Endometrial microvascular endothelial cells (primary cell): Measurements from ENCODE around the gene CTBP2. TPM values are rescaled to one million over a fixed set of nuclear protein-coding genes. Genes with fewer than 3 reads are reported as not detected.

Experiments used
- in situ Hi-C: cut with HindIII; loops from 2 replicates; pipeline ENCODE4 v1.10.0; 2017; ENCODE audit warnings: low sequenced_read_pairs, low pct_unique_long_range_greater_than_20kb; ENCODE audit errors: inconsistent ontology term
- total RNA-seq: library from RNA; depleted of rRNA; stranded (reverse); fragments of >200 nt; gene quantifications from one replicate; pipeline ENCODE4 v1.2.3, GENCODE V29; 2015; ENCODE audit errors: inconsistent ontology term

Gene CTBP2
- total RNA-seq, 1 donor from 2014 or later, result 89.9 TPM

DNA sequence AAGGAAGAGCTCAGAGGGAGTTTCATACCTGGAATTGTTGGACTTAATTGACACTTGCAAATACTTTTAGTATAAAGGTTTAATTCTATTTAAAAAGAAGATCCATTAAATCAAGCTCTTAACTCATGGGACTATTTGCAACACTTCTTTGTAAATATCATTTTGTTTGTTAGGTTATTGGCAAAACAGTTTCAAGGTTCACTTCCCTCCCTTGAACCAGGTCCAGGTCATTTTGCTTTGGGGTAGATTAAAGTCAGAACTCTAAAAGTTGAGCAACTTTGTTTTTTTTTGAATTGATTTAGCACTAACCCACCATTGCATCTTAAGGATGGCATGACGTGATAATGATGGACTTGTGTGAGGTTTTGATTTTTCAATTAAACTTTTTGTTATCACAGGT lies 172.6 kb downstream of the CTBP2 start:
- in situ Hi-C loops, result no loop called here

DNA sequence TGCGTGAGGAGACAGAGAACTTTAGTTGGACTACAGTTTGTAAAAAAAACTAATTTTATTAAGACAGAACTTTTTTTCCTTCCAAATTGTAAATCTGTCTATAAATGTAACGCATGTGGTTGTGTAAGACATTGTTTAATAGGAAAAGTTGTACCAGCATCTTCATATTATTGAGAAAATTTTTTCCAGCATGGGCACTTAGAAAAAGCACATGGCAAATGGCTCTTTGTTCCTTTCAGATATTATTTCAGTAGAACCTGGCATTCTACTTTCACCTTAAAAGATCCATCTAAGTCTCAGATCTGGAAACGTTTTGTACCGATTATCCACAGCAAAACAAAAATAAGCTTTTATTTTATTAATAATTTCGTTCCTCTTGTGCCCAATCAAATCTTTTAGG lies 175.2 kb downstream of the CTBP2 start:
- in situ Hi-C loops, result no loop called here

DNA sequence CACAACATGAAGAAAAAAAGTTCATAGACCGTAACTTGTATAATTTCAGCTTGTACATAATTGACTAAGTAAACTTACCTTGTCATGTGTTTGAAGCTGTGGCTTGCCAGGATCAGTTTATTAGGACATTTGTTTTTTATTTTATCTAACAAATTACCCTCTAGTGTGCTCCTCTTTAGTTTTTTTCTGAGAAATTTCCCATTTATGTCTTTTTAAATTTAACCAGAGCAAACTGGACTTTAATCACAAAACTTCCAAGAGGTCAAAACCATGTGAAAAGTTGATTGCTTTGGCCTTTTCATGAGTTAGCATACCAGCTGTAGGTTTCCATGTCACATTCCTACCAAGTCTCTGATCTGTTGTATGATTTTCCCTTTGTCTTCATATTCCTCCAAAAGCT lies 176.0 kb downstream of the CTBP2 start:
- in situ Hi-C loops, result no loop called here

DNA sequence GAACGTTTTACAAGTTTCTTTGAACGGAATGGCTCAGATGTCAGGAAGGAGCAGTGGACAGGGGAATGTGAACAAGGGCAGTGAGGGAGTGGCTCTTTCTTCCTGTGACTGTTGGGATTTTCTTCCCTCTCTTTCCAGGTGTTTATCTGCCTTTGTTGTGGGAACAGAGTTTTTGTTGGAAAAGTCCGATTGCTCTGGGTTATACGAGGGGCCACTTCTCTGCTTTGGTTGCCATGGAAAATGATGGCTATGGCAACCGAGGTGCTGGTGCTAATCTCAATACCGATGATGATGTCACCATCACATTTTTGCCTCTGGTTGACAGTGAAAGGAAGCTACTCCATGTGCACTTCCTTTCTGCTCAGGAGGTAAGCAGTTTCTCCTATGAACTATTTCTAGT lies 177.0 kb downstream of the CTBP2 start:
- in situ Hi-C loops, result no loop called here

DNA sequence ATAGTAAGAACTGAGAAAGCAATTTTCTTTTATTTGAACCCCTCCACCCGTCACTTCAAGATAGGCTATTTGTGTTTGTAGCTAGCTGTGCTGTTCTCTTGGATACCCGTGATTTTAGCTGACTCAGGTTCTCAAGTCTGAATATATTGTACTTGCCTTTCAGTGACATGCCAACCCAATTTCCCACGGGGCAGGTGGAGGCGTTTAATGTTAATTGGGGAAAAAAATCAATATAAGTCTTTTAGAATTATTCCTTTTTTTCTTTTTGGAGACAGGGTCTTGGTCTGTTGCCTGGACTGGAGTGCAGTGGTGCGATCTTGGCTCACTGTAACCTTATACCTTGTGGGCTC lies 182.0 kb downstream of the CTBP2 start:
- in situ Hi-C loops, result no loop called here

DNA sequence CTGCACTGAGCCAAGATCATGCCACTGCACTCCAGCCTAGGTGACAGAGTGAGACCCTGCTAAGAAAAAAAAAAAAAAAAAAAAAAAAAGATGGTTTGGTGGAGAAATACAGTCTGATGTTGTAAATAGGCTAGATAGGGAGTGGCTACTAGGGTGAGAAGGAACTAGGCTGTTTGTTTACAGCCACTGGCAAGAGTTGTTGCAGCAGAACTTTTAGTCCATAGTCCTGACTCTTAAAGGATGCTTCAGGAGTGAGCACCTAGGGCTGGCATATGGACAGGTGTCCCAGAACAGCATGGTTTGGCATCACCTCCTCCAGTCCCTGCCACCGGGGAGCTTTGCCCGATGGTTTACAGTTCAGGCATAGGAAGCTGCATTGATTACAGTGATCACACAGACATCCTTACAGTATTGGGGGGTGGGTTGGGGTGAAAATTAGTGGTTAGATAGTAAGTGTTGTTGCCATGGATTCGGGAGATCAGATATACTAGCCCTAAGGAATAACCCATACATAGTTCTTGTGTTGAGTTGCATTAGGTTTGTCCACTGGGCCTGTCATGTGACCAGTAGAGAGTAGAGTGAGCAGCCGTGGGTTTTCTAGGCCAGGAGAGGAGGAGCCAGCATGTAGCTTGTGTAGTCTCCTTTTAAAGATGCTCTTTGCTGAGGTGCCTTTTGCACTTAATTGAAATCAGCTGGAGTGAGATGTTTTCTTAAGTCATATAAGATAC lies 182.6 kb downstream of the CTBP2 start:
- in situ Hi-C loops, result no loop called here

DNA sequence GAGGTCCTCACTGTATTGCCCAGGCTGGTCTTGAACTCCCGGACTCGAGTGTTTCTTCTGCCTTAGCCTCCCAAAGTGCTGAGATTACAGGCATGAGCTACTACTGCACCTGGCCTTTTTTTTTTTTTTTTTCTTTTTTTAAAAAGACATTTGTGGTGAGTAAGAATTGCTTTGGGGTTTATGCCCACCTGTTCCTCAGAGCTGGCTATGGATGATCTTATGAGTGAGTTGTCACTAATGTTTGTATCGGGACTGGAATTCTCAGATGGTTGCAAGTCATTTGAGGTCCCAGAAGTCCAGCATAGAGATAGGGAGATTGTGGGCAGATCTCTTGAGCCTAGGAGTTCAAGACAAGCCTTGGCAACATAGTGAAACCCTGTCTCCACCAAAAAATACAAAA lies 183.2 kb downstream of the CTBP2 start:
- in situ Hi-C loops, result no loop called here

DNA sequence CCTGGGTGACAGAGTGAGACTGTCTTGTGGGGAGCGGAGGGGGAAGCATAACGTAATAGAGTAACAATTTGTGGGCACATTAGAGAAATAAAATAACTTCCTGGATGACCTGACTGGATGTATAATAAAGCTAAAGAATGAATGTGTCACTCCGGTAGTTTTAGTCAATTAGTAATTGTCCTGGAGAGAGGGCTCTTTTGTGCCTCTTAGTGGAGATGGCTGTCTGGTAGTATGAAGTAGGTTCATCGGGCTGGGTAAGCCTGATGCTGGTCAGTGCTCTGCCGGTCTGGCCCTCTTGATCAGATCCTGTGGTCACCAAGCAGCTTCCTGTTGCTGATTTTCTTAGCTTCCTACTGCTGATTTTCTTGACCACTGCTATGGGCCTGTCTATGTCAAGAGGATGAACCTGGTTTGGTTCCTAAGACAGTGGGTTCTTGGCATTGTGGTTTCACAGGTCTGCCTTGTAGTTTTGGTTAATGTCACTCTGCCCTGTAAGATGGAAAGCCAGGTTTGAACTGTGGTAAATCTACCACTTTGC lies 184.3 kb downstream of the CTBP2 start:
- in situ Hi-C loops, result no loop called here

DNA sequence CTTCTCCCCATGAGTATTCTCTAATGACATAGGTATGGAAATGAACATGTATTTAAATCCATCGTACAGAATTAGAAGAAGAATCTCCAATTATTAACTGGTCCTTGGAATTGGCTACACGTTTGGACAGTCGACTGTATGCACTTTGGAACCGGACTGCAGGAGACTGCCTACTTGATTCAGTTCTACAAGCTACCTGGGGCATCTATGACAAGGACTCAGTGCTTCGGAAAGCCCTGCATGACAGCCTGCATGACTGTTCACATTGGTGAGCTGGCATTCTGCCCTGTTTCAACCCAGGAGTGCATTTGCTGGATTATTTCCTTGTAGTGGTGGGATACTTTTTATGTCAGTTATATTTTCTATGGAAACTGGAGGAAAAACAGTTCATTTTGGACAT lies 186.2 kb downstream of the CTBP2 start:
- in situ Hi-C loops, result no loop called here

DNA sequence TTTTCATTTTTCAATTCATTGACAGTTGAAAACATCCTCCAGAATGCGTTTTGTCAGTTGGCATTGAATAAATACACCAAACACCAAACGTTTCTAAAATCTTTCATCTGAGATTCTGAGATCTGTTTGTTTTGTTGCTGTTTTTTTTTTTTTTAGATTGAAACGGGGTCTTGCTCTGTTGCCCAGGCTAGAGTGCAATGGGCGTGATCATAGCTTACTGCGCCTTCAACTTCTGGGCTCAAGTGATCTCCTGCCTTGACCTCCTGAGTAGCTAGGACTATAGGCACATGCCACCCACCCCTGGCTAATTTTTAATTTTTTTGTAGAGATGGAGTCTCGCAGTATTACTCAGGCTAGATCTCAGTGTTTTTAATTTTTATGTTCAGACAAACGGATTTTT lies 187.7 kb downstream of the CTBP2 start:
- in situ Hi-C loops, result no loop called here

DNA sequence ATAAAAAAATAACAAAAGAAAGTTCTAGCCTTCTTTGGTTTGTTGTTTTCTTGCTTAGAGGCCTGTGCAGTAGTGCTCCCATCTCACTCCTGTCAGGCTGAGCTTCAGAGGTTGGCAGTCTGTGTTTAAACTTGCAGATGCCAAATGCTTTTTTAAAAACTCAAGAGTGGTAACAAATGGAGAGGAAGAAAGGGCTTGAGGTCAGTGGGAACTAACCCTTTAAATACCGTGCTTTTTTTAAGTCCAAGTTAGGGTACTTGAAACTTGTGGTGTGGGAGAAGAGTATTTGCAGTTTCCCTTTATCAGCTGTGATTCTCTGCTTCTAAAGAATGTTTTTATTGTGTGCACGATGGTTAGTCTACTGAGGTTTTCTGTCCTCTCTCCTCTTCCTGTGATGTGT lies 189.1 kb downstream of the CTBP2 start:
- in situ Hi-C loops, result no loop called here

DNA sequence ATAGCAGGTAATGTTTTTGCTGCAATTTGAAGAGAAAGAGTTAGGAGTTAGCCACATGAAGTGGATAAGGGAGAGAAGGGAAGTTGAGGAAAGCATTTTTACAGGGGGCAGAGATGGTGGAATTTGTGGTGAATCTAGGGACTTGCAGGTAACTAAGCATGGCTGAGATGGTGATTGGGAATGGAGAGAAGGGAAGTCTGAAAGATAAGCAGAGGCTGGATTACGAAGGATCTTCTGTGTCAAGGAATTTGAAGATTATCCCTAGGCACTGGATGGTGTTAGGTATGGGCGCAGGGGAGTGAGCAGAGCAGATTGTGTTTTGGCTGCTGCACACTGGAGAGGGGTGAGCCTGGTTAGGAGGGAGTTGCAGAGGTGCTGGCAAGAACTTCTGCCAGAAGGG lies 193.1 kb downstream of the CTBP2 start:
- in situ Hi-C loops, result no loop called here

DNA sequence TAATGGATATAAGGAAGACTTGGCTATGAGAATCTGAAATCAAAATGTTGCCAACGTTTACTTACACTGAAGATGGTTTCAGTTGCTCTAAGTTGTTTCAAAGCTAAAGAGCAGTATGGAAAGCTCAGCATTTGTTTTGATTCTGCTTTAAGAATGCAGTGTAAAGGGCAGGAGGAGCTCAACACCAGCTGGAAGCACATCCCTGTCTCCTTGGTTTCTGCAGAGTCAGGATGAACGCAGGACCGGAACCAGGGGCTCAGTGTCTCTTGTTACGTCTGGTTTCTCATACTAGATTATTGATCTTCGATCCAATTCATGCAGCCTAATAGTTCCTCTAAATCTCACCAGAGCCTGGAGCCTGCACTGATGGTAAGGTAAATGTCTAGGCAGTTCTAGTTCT lies 194.4 kb downstream of the CTBP2 start:
- in situ Hi-C loops, result no loop called here

DNA sequence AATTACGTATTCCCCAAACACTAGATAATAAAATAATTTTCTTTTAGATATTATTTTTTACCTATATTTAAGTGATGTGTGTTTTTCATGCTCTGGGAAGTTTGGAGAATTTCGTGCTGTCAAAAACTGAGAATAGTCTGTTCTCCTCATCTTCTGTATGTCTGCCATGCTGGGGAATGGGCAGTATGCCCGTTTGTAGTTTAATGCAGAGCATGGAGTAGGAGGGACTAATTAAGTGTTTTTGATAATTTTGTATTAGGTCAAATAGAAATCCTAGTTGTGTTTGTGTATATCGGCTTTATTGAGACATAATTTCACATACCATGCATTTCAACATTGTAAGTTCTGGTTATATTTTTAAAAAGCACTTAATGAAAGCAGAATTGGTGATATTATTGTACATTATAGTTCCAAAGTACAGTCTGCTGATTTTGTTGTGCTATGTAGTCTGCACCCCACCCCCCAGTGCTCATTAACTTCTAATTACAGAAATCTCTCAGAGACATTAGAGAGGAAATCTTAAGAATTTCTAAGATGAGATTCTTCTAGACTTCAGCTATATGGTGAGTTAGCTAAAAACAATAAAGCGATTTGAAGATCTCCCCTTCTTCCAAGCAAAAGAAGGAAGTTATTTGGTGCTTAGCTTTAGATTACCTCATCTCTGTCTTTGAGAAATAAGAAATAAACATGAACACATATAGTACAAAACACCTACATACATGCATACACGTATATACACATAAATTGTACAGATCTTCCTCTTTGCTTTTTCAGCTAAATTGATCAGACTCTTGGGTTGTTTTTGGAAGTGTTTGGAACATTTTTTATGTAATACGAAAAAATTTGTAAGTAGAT lies 196.3 kb downstream of the CTBP2 start:
- in situ Hi-C loops, result no loop called here

DNA sequence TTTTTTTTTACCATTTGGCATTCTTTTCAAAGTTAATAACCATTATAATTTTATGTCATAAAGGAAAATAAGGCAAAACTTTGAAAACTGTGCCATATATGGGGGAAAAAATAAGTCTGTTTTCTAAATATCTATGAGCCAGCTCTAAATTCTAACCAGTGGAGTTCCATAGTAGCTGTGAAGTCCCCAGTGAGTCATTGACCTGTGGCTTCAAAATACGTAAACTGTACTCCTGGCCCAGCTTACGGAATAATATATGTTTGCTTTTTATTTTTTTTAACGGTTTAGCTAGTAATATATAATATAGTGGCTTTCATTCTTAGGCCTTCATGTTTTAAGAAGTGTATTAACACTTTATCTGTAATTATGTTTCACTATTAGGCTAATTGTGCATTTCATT lies 197.9 kb downstream of the CTBP2 start:
- in situ Hi-C loops, result no loop called here

DNA sequence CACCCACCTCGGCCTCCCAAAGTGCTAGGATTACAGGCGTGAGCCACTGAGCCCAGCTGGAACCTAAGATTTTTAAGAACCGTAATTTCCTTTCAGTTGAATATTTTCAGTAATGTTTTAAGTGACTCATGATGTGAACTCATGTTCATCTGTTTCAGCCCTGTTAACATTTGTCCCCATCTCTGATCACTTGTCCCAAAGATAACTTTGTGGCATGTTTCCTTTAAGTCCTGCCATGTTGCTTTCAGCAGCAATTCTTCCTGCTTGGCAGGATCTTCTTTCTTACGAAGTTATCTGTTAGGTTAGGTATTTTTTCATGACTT lies 199.2 kb downstream of the CTBP2 start:
- in situ Hi-C loops, result no loop called here

DNA sequence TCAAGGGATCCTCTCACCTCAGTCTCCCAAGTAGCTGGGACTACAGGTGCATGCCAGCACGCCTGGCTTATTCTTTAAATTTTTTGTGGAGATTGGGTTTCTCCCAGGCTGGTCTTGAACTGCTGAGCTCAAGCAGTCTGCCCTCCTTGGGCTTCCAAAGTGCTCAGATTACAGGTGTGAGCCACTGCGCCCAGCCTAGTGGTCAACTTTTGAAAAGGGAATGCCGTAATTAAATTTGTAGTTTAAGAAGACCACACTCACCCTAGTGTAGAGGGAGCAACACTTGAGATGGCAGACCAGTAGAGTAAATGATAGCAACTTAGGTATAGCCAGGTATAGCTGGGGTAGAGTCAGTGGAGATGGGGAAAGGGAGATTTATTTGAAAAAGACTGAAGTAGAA lies 200.8 kb downstream of the CTBP2 start:
- in situ Hi-C loops, result no loop called here

DNA sequence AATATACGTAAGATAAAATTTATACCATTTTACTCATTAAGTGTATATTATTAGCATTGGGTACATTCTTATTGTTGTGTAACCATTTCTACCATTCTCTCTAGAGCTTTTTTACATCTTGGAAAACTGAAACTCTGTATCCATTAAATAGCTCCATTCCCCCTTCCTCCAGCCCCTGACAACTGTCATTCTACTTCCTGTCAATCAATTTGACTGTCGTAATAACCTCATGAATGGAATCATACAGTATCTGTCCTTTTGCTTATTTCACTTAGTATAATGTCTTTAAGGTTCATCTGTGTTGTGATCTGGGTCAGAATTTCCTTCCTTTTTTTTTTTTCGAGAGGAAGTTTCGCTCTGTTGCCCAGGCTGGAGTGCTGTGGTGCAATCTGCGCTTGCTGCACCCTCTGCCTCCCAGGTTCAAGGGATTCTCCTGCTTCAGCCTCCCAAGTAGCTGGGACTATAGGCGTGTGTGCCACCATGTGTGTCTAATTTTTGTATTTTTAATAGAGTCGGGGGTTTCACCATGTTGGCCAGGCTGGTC lies 202.9 kb downstream of the CTBP2 start:
- in situ Hi-C loops, result no loop called here

DNA sequence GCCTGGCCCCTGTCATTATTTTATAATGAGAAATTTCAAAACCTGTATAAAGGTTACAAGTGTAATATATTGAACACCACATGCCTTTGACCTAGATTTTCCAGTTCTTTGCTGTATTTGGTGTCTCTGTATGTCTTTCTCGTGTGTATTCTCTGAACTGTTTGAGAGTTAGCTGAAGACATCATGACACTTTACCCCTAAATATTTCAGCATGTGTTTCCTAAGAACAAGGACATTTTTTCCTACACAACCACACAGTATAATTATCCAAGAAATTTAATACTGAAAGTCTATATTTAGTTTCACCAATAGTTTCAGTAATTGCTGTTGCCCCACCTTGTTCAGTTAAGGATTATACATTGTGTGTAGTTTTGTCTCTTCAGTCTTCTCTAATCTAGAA lies 203.6 kb downstream of the CTBP2 start:
- in situ Hi-C loops, result no loop called here

DNA sequence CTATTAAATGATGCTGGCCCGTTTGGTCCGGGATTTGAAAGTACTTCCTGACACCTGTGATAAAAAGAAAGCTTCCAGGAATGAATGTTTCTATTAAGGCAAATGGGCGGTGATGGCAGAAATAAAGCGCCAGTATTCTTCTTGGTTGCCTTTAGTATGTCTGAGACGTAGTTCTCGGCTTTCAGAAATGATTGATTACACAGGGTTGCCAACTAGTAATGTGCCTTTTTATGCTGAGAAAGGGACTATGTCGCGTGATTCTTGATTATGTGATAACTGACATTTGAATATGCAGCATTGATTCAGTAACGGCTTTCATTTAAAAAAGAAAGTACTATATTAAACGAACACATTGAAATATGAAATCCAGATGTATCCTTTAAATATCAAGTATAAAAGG lies 204.5 kb downstream of the CTBP2 start:
- in situ Hi-C loops, result no loop called here
